ENCODE data around the gene CYSTM1.

DNA sequence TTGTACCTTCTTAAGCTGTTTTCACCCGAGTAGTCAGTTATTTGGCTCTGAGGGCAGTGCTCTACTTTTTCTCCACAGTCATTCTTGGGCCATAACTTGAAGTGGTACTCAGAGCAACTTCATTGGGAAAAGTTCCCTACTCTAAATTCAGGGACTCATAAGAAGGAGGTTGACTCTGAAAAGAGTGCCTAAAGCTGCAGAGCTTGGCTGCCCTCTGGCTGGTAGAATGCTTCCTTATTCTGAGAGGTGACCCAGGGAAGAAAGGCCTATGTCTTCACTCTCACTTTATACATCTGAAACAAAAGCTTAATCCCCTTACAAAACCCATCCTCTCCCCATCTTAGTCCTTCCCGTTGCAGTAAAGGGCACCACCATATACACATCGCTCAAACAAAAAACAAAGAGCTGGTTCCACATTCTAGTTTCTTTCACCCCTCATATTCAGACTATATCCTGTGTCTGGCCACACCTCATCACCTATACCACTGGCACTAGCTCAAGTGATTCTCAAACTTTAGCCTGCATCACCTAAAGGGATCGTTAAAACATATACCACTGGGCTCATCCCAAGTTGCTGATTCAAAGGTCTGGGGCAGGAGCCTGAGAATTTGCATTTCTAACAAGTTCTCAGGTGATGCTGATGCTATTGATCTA is 41.3 kb upstream of the CYSTM1 start:
- TF ChIP-seq, protein P1, sequence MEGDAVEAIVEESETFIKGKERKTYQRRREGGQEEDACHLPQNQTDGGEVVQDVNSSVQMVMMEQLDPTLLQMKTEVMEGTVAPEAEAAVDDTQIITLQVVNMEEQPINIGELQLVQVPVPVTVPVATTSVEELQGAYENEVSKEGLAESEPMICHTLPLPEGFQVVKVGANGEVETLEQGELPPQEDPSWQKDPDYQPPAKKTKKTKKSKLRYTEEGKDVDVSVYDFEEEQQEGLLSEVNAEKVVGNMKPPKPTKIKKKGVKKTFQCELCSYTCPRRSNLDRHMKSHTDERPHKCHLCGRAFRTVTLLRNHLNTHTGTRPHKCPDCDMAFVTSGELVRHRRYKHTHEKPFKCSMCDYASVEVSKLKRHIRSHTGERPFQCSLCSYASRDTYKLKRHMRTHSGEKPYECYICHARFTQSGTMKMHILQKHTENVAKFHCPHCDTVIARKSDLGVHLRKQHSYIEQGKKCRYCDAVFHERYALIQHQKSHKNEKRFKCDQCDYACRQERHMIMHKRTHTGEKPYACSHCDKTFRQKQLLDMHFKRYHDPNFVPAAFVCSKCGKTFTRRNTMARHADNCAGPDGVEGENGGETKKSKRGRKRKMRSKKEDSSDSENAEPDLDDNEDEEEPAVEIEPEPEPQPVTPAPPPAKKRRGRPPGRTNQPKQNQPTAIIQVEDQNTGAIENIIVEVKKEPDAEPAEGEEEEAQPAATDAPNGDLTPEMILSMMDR (IDR thresholded peaks at IDR 0.05; ENCODE audit: low read depth, low read length): no peak
- TF ChIP-seq POLR2A (IDR thresholded peaks at IDR 0.05; ENCODE audit: extremely low read depth, insufficient read length) (no peak), MYC (IDR thresholded peaks at IDR 0.05; ENCODE audit: low read depth, low read length) (no peak)

All from NB4 (cell line).